Measurements from ENCODE around the gene AGRN.
"Not testable (repeated sequence)": the region's sequence is repeated elsewhere in the genome, so short reads cannot be mapped to it uniquely, and the experiment has no call there.

The AGRN gene

GRCh38 chr1:1020000-1020404, at the start of gene AGRN:
AGRN (plus strand) TSS chr1:1020120; CDS start chr1:1020173, 53 bp downstream.
- no peak for DNase-seq

GRCh38 chr1:970242-970972, 49.5 kb upstream of the AGRN start:
- no peak for DNase-seq

DNA sequence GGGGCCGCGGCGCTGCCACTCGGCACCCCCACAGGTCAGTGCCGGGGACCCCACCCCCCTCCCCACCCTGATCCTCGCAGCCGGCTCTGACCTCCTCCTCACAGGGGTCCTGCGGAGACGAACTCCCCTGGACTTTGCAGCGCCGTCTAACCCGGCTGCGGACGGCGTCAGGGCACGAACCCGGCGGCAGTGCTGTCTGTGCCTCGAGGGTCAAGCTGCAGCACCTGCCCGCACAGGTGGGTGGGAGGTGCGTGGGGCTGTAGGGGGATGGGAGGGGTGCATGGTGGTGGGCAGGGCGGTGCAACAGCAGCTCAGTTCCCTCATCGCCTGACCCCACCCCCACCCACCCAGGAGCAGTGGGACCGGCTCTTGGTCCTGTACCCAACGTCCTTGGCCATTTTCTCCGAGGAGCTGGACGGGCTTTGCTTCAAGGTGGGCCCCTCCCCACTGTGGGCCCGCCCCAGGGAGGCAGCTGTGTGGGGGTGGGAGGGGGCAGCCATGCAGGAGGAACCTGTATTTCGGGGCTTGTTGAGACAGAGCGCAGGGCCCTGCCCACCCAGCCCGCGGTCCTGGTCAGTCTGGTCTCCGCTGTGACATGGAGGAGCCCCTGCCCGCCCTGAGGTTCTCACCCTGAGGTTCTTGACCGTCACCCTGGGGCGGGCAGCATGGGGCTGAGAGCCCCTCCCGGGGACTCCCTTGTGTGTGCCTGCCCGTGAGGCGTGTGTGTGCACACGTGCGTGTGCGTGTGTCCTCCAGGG, 48.8 kb upstream of the AGRN start:
- no peak for DNase-seq

- no peak for DNase-seq
Observed at GRCh38 chr1:971751-972506, 48.0 kb upstream of the AGRN start.

GRCh38 chr1:972726-973458, 47.0 kb upstream of the AGRN start:
- DNase-seq = no peak

- DNase-seq = no peak
Observed at GRCh38 chr1:973459-974292, 46.2 kb upstream of the AGRN start.

DNA sequence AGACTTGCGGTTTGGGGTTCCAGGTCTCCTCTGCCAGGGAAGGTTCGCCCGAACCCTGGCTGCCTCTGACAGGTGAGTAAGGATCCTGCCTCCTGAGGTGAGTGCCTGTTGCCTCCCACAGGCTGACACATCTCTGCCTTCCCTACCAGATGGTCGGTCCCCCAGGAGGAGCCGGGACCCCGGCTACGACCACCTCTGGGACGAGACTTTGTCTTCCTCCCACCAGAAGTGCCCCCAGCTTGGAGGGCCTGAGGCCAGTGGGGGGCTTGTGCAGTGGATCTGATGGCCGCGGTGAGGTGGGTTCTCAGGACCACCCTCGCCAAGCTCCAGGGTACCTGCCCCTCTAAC, 45.7 kb upstream of the AGRN start:
- DNase-seq = no peak

- no peak for DNase-seq
Observed at GRCh38 chr1:974687-975328, 45.1 kb upstream of the AGRN start.

- DNase-seq = no peak
Observed at GRCh38 chr1:975365-975764, 44.6 kb upstream of the AGRN start.

GRCh38 chr1:975896-976683, 43.8 kb upstream of the AGRN start:
- peak; percentile 59 for DNase-seq

- DNase-seq = not testable (repeated sequence)
Observed at GRCh38 chr1:976791-977190, 43.1 kb upstream of the AGRN start.

DNA sequence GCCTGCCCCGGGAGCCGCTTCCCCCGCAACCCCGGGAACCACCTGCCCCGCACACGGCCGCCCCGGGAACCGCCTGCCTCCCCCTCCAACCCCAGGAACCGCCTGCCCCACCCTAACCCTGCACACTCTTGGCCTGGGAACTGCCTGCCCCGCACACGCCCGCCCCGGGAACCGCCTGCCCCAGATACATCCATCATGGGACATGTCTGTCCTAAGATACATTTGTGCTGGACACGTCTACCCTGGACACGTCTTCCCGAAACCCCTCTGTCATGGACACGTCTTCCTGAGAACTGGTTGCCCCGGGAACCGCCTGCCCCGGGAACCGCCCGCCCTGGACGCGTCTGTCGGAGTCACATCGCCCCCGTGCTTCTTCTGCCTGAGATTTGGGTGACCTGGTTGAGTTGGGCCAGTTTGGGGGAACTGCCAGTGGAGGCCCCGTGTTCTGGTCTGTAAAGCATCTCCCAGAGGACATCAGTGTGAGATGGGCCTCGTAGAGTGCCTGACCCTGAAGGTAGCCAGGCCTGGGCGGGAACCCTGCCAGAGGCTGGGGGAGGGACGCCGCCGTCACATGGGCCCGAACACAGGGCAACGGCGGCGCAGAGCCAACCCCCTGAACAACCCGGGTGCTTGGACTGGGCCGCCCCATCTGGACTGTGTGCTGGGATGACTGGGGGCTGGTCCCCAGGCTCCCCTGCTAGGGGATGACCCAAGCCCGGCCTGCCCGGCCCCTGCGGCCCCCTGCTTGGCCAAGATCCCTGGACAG, 41.7 kb upstream of the AGRN start:
- DNase-seq = no peak

- no peak for DNase-seq
Observed at GRCh38 chr1:978835-979743, 40.8 kb upstream of the AGRN start.

DNA sequence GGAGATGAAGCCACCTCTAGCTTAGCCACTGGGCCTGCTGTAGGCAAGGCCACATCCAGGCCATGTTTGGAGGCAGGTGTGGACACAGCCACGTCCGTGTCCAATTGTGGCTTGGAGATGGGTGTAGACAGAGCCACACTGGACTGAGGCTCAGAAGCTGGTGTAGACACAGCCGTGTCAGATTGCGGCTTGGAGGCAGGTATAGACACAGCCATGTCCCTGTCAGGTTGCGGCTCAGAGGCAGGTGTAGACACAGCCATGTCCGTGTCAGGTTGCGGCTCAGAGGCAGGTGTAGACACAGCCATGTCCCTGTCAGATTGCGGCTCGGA, 40.2 kb upstream of the AGRN start:
- DNase-seq = no peak

GRCh38 chr1:980137-980571, 39.8 kb upstream of the AGRN start:
- no peak for DNase-seq

DNA sequence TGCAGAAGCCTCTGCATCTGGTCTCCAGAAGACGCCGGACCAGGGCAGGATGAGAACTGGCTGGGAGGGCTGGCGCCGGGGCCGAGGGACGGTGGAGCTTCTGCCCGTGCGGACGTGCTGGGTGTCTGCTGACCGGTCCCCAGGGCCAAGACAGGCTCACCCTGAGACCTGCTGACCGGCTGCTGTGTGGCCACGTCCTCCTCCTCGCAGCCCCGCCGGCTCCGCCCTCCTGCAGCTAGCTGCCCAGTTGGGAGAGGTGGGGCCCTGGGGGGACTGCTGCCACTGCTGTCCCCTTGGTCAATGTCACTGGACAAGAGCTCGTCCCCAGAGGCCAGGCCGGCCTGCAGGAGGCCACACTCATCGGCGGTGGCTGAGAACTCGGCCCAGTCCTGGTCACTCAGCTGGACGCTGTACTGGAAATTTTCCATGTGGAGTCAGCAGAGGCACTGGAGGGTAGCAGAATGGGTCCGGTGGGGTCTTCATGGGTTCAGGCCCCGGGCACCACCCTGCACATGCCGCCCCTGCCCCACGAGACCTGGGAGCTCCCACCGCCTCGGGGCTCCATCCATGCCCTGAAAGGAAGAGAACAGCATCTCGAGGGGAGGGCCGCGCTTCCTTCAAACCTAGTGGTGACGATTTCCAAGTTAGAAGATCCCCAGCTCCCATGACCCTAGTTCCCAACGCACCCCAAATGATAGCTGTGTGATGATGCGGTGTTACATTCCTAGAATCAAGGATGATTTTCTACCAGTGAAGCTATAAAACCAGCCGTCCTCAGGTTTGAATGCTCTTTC, 39.1 kb upstream of the AGRN start:
- no peak for DNase-seq

- no peak for DNase-seq
Observed at GRCh38 chr1:981491-981954, 38.4 kb upstream of the AGRN start.

- no peak for DNase-seq
Observed at GRCh38 chr1:981955-982558, 37.9 kb upstream of the AGRN start, which contains the start of gene PERM1. PERM1 (minus strand) TSS chr1:982093; CDS start chr1:981029, 1,064 bp downstream.

Data from activated CD4-positive, alpha-beta T cell treated with anti-CD3 and anti-CD28 coated beads, Interleukin-10, Interleukin-2, amounts not matched to agents 100 ng/mL and 50 ng/mL, durations not matched to agents 16 hours and 8 hours (primary cell).